ENCODE measurements around the gene MAN1C1. TPM values are rescaled to one million over a fixed set of nuclear protein-coding genes. Genes with fewer than 3 reads are reported as not detected.
A peak's percentile ranks its signal among the peaks of the same experiment; 100 is the strongest.

Gene MAN1C1
- total RNA-seq, 1 donor from 2014 or later = 29.1 TPM

GRCh38 chr1:25620211-25620610 lies 3.6 kb downstream of the MAN1C1 start:
- DNase-seq (ENCODE audit: low spot score) = no peak
- peak overlapping the region; percentile 48 for H3K4me3 Mint-ChIP-seq (ENCODE audit: unreplicated experiment)

GRCh38 chr1:25620701-25621350 lies 4.2 kb downstream of the MAN1C1 start:
- Mint-ChIP-seq H3K27me3 (ENCODE audit: unreplicated experiment) (peaks cover 8% of the 10 kb centered on the region), H3K36me3 (ENCODE audit: low read depth, unreplicated experiment) (peaks cover 12% of the 10 kb centered on the region), H3K9me3 (ENCODE audit: unreplicated experiment) (no peaks in the 10 kb centered on the region), H3K4me3 (ENCODE audit: unreplicated experiment) (peak overlapping the region; percentile 48), H3K27ac (ENCODE audit: unreplicated experiment) (no peak overlapping the region), H3K4me1 (ENCODE audit: unreplicated experiment) (peaks cover 30% of the 10 kb centered on the region)
- DNase-seq (ENCODE audit: low spot score) = no peak
- no peak for TF ChIP-seq CTCF (IDR thresholded peaks at IDR 0.05; ENCODE audit: unreplicated experiment)

More at GRCh38 chr1:25620211-25620610, 3.6 kb downstream of the MAN1C1 start:
- Mint-ChIP-seq H3K9me3 (ENCODE audit: unreplicated experiment) (no peaks in the 10 kb centered on the region), H3K36me3 (ENCODE audit: low read depth, unreplicated experiment) (peaks cover 9% of the 10 kb centered on the region), H3K4me1 (ENCODE audit: unreplicated experiment) (peaks cover 30% of the 10 kb centered on the region), H3K27me3 (ENCODE audit: unreplicated experiment) (peaks cover 13% of the 10 kb centered on the region), H3K27ac (ENCODE audit: unreplicated experiment) (peak overlapping the region; percentile 74)
- TF ChIP-seq CTCF (IDR thresholded peaks at IDR 0.05; ENCODE audit: unreplicated experiment) = no peak

- H3K36me3 Mint-ChIP-seq (ENCODE audit: low read depth, unreplicated experiment) = peaks cover 19% of the 10 kb centered on the region
- peaks cover 8% of the 10 kb centered on the region for H3K27me3 Mint-ChIP-seq (ENCODE audit: unreplicated experiment)
- TF ChIP-seq CTCF (IDR thresholded peaks at IDR 0.05; ENCODE audit: unreplicated experiment) = no peak
- H3K4me3 Mint-ChIP-seq (ENCODE audit: unreplicated experiment) = no peak overlapping the region
- no peak for DNase-seq (ENCODE audit: low spot score)
- no peaks in the 10 kb centered on the region for H3K9me3 Mint-ChIP-seq (ENCODE audit: unreplicated experiment)
- no peak overlapping the region for H3K27ac Mint-ChIP-seq (ENCODE audit: unreplicated experiment)
- H3K4me1 Mint-ChIP-seq (ENCODE audit: unreplicated experiment) = peaks cover 30% of the 10 kb centered on the region
Observed at GRCh38 chr1:25621876-25622275, 5.3 kb downstream of the MAN1C1 start.

GRCh38 chr1:25622531-25622930 lies 5.9 kb downstream of the MAN1C1 start:
- peaks cover 30% of the 10 kb centered on the region for H3K4me1 Mint-ChIP-seq (ENCODE audit: unreplicated experiment)
- H3K9me3 Mint-ChIP-seq (ENCODE audit: unreplicated experiment) = no peaks in the 10 kb centered on the region
- H3K27me3 Mint-ChIP-seq (ENCODE audit: unreplicated experiment) = peaks cover 8% of the 10 kb centered on the region
- no peak overlapping the region for H3K4me3 Mint-ChIP-seq (ENCODE audit: unreplicated experiment)
- H3K36me3 Mint-ChIP-seq (ENCODE audit: low read depth, unreplicated experiment) = peaks cover 19% of the 10 kb centered on the region
- no peak overlapping the region for H3K27ac Mint-ChIP-seq (ENCODE audit: unreplicated experiment)
- TF ChIP-seq CTCF (IDR thresholded peaks at IDR 0.05; ENCODE audit: unreplicated experiment) = no peak
- DNase-seq (ENCODE audit: low spot score) = no peak

GRCh38 chr1:25623007-25623406 lies 6.4 kb downstream of the MAN1C1 start:
- DNase-seq (ENCODE audit: low spot score) = no peak
- H3K27ac Mint-ChIP-seq (ENCODE audit: unreplicated experiment) = no peak overlapping the region
- peaks cover 8% of the 10 kb centered on the region for H3K27me3 Mint-ChIP-seq (ENCODE audit: unreplicated experiment)
- H3K9me3 Mint-ChIP-seq (ENCODE audit: unreplicated experiment) = no peaks in the 10 kb centered on the region
- H3K4me1 Mint-ChIP-seq (ENCODE audit: unreplicated experiment) = peaks cover 30% of the 10 kb centered on the region
- no peak for TF ChIP-seq CTCF (IDR thresholded peaks at IDR 0.05; ENCODE audit: unreplicated experiment)
- H3K36me3 Mint-ChIP-seq (ENCODE audit: low read depth, unreplicated experiment) = peaks cover 19% of the 10 kb centered on the region
- H3K4me3 Mint-ChIP-seq (ENCODE audit: unreplicated experiment) = no peak overlapping the region

Data from endothelial cell (in vitro differentiated cells).